Umbilical cord (tissue), 2 donors: ENCODE measurements around the gene CADM1. TPM values are rescaled to one million over a fixed set of nuclear protein-coding genes. Genes with fewer than 3 reads are reported as not detected.

Experiments
- DNase-seq: peaks from one replicate; pipeline ENCODE4 v3.0.0-alpha.2; 2015; ENCODE audit warnings: low spot score
- total RNA-seq: library from RNA; depleted of rRNA; stranded (reverse); fragments of >200 nt; gene quantifications from one replicate; pipeline ENCODE4 v1.2.3, GENCODE V29; 2014; ENCODE audit warnings: low replicate concordance; ENCODE audit not compliant: insufficient read depth

Gene CADM1
- total RNA-seq, 1 donor from 2014 or later = 68.1 TPM

GRCh38 chr11:115515647-115516395 lies 11.6 kb upstream of the CADM1 start:
- DNase-seq = no peak

- no peak for DNase-seq
Measured at GRCh38 chr11:115506954-115507675, 2.9 kb upstream of the CADM1 start.

- DNase-seq = no peak
Measured at GRCh38 chr11:115505175-115505574, 960 bp upstream of the CADM1 start.

GRCh38 chr11:115503886-115504275 lies 334 bp downstream of the CADM1 start:
- DNase-seq = no peak

GRCh38 chr11:115503083-115503885 lies 931 bp downstream of the CADM1 start:
- DNase-seq = peak; percentile 88

GRCh38 chr11:115502636-115503082 lies 1.6 kb downstream of the CADM1 start:
- no peak for DNase-seq

- peak; percentile 50 for DNase-seq
Measured at GRCh38 chr11:115501893-115502589, 2.2 kb downstream of the CADM1 start.

GRCh38 chr11:115501502-115501892 lies 2.7 kb downstream of the CADM1 start:
- no peak for DNase-seq

- no peak for DNase-seq
Measured at GRCh38 chr11:115500547-115501501, 3.4 kb downstream of the CADM1 start.

- no peak for DNase-seq
Measured at GRCh38 chr11:115499891-115500290, 4.3 kb downstream of the CADM1 start.

GRCh38 chr11:115499241-115499799 lies 4.9 kb downstream of the CADM1 start:
- DNase-seq = no peak

- DNase-seq = no peak
Measured at GRCh38 chr11:115498354-115498753, 5.9 kb downstream of the CADM1 start.

- DNase-seq = no peak
Measured at GRCh38 chr11:115497303-115497702, 6.9 kb downstream of the CADM1 start.

GRCh38 chr11:115496892-115497291 lies 7.3 kb downstream of the CADM1 start:
- no peak for DNase-seq

- DNase-seq = no peak
Measured at GRCh38 chr11:115493905-115494304, 10.3 kb downstream of the CADM1 start.

GRCh38 chr11:115493488-115493887 lies 10.7 kb downstream of the CADM1 start:
- DNase-seq = no peak

- no peak for DNase-seq
Measured at GRCh38 chr11:115489466-115489865, 14.7 kb downstream of the CADM1 start.

GRCh38 chr11:115488945-115489344 lies 15.3 kb downstream of the CADM1 start:
- DNase-seq = peak; percentile 87

- DNase-seq = no peak
Measured at GRCh38 chr11:115481528-115481927, 22.7 kb downstream of the CADM1 start.

- no peak for DNase-seq
Measured at GRCh38 chr11:115480611-115481010, 23.6 kb downstream of the CADM1 start.
